ENCODE data around the gene SLC25A25.
A peak's percentile ranks its signal among the peaks of the same experiment; 100 is the strongest.

The SLC25A25 gene

GRCh38 chr9:128072144-128073021 is 4.4 kb downstream of the SLC25A25 start:
- peaks cover 9% of the 10 kb centered on the region for H3K36me3 Mint-ChIP-seq (ENCODE audit: low read depth)
- peak overlapping the region; percentile 47 for H3K4me3 Mint-ChIP-seq
- H3K9me3 Mint-ChIP-seq: no peaks in the 10 kb centered on the region
- peaks cover 67% of the 10 kb centered on the region for H3K4me1 Mint-ChIP-seq (ENCODE audit: low read depth)
- H3K27me3 Mint-ChIP-seq: no peaks in the 10 kb centered on the region
- H3K27ac Mint-ChIP-seq: no peak overlapping the region
- intact Hi-C loops (cut with micrococcal nuclease): no loop called here

GRCh38 chr9:128073253-128073886 is 5.3 kb downstream of the SLC25A25 start:
- Mint-ChIP-seq H3K27ac (no peak overlapping the region), H3K4me3 (peak overlapping the region; percentile 47), H3K9me3 (no peaks in the 10 kb centered on the region), H3K27me3 (no peaks in the 10 kb centered on the region), H3K36me3 (ENCODE audit: low read depth) (peaks cover 10% of the 10 kb centered on the region), H3K4me1 (ENCODE audit: low read depth) (peaks cover 77% of the 10 kb centered on the region)
- intact Hi-C loops (cut with micrococcal nuclease): no loop called here

GRCh38 chr9:128077847-128078503 is 9.9 kb downstream of the SLC25A25 start:
- Mint-ChIP-seq H3K27ac (peak overlapping the region; percentile 96), H3K4me1 (ENCODE audit: low read depth) (peaks cover 66% of the 10 kb centered on the region), H3K36me3 (ENCODE audit: low read depth) (peaks cover 17% of the 10 kb centered on the region), H3K9me3 (no peaks in the 10 kb centered on the region), H3K4me3 (peak overlapping the region; percentile 50), H3K27me3 (no peaks in the 10 kb centered on the region)
- intact Hi-C loops (cut with micrococcal nuclease): loop anchor here (2.0 kb wide), 1 partner anchor 15 kb away; no protein-coding TSS in a partner anchor

- peaks cover 17% of the 10 kb centered on the region for H3K36me3 Mint-ChIP-seq (ENCODE audit: low read depth)
- peaks cover 59% of the 10 kb centered on the region for H3K4me1 Mint-ChIP-seq (ENCODE audit: low read depth)
- intact Hi-C loops (cut with micrococcal nuclease): loop anchor here (2.0 kb wide), 1 partner anchor 14 kb away; no protein-coding TSS in a partner anchor
- peak overlapping the region; percentile 96 for H3K27ac Mint-ChIP-seq
- H3K27me3 Mint-ChIP-seq: no peaks in the 10 kb centered on the region
- H3K9me3 Mint-ChIP-seq: no peaks in the 10 kb centered on the region
- H3K4me3 Mint-ChIP-seq: peak overlapping the region; percentile 50
These were observed 10.7 kb downstream of the SLC25A25 start for GRCh38 chr9:128078504-128079434.

DNA sequence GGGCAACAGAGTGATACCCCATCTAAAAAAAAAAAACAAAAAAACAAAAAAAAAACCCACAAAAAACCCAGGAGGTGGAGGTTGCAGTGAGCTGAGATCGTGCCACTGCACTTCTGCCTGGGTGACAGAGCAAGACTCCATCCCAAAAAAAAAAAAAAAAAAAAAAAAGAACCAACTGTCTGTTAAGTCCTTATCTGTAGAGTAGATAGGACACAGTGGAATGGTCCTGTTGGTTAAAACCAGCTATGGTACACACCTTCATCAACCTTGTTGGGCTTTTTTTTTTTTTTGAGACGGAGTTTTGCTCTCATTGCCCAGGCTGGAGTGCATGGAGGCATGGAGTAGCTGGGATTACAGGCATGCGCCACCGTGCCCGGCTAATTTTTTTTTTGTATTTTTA is 12.2 kb downstream of the SLC25A25 start:
- H3K4me3 Mint-ChIP-seq: no peak overlapping the region

DNA sequence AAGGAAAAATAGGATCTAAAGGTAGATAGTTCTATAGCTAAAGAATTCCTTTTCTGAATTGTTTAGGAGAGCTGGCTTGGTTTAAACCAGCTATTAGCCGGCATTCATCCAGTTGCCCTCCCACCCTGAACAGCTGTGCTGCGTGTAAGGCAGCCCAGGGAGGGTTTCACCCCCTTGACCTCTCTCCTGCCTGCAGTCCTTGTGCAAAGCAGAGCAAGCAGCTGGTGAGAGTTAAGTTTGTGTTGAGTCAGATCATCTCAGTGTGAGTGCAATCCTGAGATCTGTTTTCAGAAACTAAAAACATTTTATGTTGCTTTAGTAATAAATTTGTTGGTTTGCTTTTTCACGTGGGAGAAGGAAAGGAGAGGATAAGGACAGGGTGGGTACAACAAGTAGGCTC is 13.0 kb downstream of the SLC25A25 start:
- H3K36me3 Mint-ChIP-seq (ENCODE audit: low read depth): peaks cover 36% of the 10 kb centered on the region
- H3K9me3 Mint-ChIP-seq: no peaks in the 10 kb centered on the region
- H3K27ac Mint-ChIP-seq: peak overlapping the region; percentile 63
- no peak overlapping the region for H3K4me3 Mint-ChIP-seq
- H3K4me1 Mint-ChIP-seq (ENCODE audit: low read depth): peaks cover 57% of the 10 kb centered on the region
- H3K27me3 Mint-ChIP-seq: no peaks in the 10 kb centered on the region
- intact Hi-C loops (cut with micrococcal nuclease): loop anchor here (5.0 kb wide), 1 partner anchor 44 kb away; no protein-coding TSS in a partner anchor

More for the DNA sequence above, 12.2 kb downstream of the SLC25A25 start:
- no peaks in the 10 kb centered on the region for H3K27me3 Mint-ChIP-seq
- H3K36me3 Mint-ChIP-seq (ENCODE audit: low read depth): peaks cover 28% of the 10 kb centered on the region
- H3K9me3 Mint-ChIP-seq: no peaks in the 10 kb centered on the region
- intact Hi-C loops (cut with micrococcal nuclease): loop anchor here (5.0 kb wide), 1 partner anchor 43 kb away; no protein-coding TSS in a partner anchor
- peaks cover 57% of the 10 kb centered on the region for H3K4me1 Mint-ChIP-seq (ENCODE audit: low read depth)
- peak overlapping the region; percentile 63 for H3K27ac Mint-ChIP-seq

- intact Hi-C loops (cut with micrococcal nuclease): loop anchor here (5.0 kb wide), 1 partner anchor 45 kb away; no protein-coding TSS in a partner anchor
These were observed 14.1 kb downstream of the SLC25A25 start for GRCh38 chr9:128082151-128082550.

GRCh38 chr9:128084746-128085145 is 16.7 kb downstream of the SLC25A25 start:
- H3K27ac Mint-ChIP-seq: no peak overlapping the region
- intact Hi-C loops (cut with micrococcal nuclease): loop anchor here (5.0 kb wide), 1 partner anchor 47 kb away; no protein-coding TSS in a partner anchor
- peaks cover 54% of the 10 kb centered on the region for H3K4me1 Mint-ChIP-seq (ENCODE audit: low read depth)

More at GRCh38 chr9:128082151-128082550, 14.1 kb downstream of the SLC25A25 start:
- Mint-ChIP-seq H3K4me1 (ENCODE audit: low read depth) (peaks cover 53% of the 10 kb centered on the region), H3K27me3 (no peaks in the 10 kb centered on the region), H3K36me3 (ENCODE audit: low read depth) (peaks cover 32% of the 10 kb centered on the region), H3K27ac (peak overlapping the region; percentile 51), H3K4me3 (no peak overlapping the region), H3K9me3 (no peaks in the 10 kb centered on the region)

GRCh38 chr9:128085943-128086342 is 17.9 kb downstream of the SLC25A25 start:
- H3K4me1 Mint-ChIP-seq (ENCODE audit: low read depth): peaks cover 58% of the 10 kb centered on the region

More at GRCh38 chr9:128084746-128085145, 16.7 kb downstream of the SLC25A25 start:
- H3K9me3 Mint-ChIP-seq: no peaks in the 10 kb centered on the region
- no peak overlapping the region for H3K4me3 Mint-ChIP-seq
- no peaks in the 10 kb centered on the region for H3K27me3 Mint-ChIP-seq
- H3K36me3 Mint-ChIP-seq (ENCODE audit: low read depth): peaks cover 28% of the 10 kb centered on the region

GRCh38 chr9:128087262-128087661 is 19.2 kb downstream of the SLC25A25 start:
- no peaks in the 10 kb centered on the region for H3K27me3 Mint-ChIP-seq
- peaks cover 58% of the 10 kb centered on the region for H3K4me1 Mint-ChIP-seq (ENCODE audit: low read depth)
- H3K27ac Mint-ChIP-seq: no peak overlapping the region
- intact Hi-C loops (cut with micrococcal nuclease): no loop called here
- H3K4me3 Mint-ChIP-seq: no peak overlapping the region
- peaks cover 31% of the 10 kb centered on the region for H3K36me3 Mint-ChIP-seq (ENCODE audit: low read depth)
- H3K9me3 Mint-ChIP-seq: no peaks in the 10 kb centered on the region

More at GRCh38 chr9:128085943-128086342, 17.9 kb downstream of the SLC25A25 start:
- Mint-ChIP-seq H3K27ac (no peak overlapping the region), H3K4me3 (no peak overlapping the region), H3K36me3 (ENCODE audit: low read depth) (peaks cover 27% of the 10 kb centered on the region), H3K9me3 (no peaks in the 10 kb centered on the region), H3K27me3 (no peaks in the 10 kb centered on the region)
- intact Hi-C loops (cut with micrococcal nuclease): no loop called here

- Mint-ChIP-seq H3K27me3 (no peaks in the 10 kb centered on the region), H3K36me3 (ENCODE audit: low read depth) (peaks cover 33% of the 10 kb centered on the region), H3K9me3 (no peaks in the 10 kb centered on the region), H3K27ac (no peak overlapping the region), H3K4me1 (ENCODE audit: low read depth) (peaks cover 67% of the 10 kb centered on the region), H3K4me3 (no peak overlapping the region)
- intact Hi-C loops (cut with micrococcal nuclease): no loop called here
These were observed 20.4 kb downstream of the SLC25A25 start for GRCh38 chr9:128088253-128088945.

DNA sequence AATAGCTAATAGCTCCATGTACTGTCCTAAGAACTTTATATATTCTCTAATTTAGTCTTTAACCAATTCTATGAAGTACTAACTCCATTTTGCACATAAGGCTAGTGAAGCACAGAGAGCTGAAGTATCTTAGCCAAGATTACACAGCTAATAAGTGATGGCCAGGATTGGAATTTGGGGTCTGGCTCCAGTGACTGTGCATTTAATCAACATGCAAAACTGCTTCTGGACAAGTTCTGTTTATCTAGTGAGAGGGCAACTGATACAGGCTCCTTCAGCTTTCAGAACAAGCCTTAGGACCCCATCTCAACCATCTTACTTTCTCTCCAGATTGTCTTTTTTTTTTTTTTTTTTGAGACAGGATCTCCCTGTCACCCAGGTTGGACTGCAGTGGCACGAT is 21.3 kb downstream of the SLC25A25 start:
- H3K36me3 Mint-ChIP-seq (ENCODE audit: low read depth): peaks cover 29% of the 10 kb centered on the region
- H3K27me3 Mint-ChIP-seq: no peaks in the 10 kb centered on the region
- H3K9me3 Mint-ChIP-seq: no peaks in the 10 kb centered on the region
- intact Hi-C loops (cut with micrococcal nuclease): no loop called here
- H3K27ac Mint-ChIP-seq: no peak overlapping the region
- H3K4me1 Mint-ChIP-seq (ENCODE audit: low read depth): peaks cover 66% of the 10 kb centered on the region
- H3K4me3 Mint-ChIP-seq: no peak overlapping the region
